Endothelial cell of umbilical vein (primary cell): ENCODE measurements around the gene SCAMP1. TPM values are rescaled to one million over a fixed set of nuclear protein-coding genes. Genes with fewer than 3 reads are reported as not detected.

Experiments used
- BruUV-seq: library from RNA; stranded (reverse); fragments of 400-500 nt; replicated peaks from 2 replicates; lab custom pipeline; 2021; lab: Mats Ljungman, UMichigan
- CTCF ChIA-PET: fragments of 300-600, 350-600 bp; sonication (Branson Sonifier 250); formaldehyde crosslinking; loops from one replicate; lab custom pipeline; 2021; ENCODE audit warnings: antibody characterized with exemption, inconsistent platforms; lab: Charles Lee
- POLR2A ChIA-PET: fragments of 300-600, 350-600 bp; sonication (Branson Sonifier 250); formaldehyde crosslinking; loops from one replicate; lab custom pipeline; 2021; ENCODE audit warnings: antibody characterized with exemption, inconsistent platforms; lab: Charles Lee
- DNase-seq: peaks from one replicate; pipeline ENCODE4 v3.0.0-alpha.2; 2011; ENCODE audit warnings: low read depth, low spot score
- FAIRE-seq: peaks from 2 replicates; lab custom pipeline; 2011; peaks lifted over from hg19 to GRCh38; lab: Jason Lieb, UNC
- H2AFZ ChIP-seq: 2 replicates; pipeline ENCODE4 v1.6.0; 2012; ENCODE audit warnings: low read depth, low read length, control low read depth, inconsistent platforms
- H3K27ac ChIP-seq: 2 replicates; pipeline ENCODE4 v1.5.1; 2011; ENCODE audit warnings: low read depth, mild to moderate bottlenecking, control low read depth, low read length, moderate library complexity; ENCODE audit not compliant: insufficient read depth
- H3K27me3 ChIP-seq, 2 experiments: 2 replicates each; pipeline versions ENCODE4 v1.6.0 to v1.6.1; 2011; ENCODE audit warnings: low read length in 2 of 2, mixed read lengths in 1 of 2; ENCODE audit not compliant: control insufficient read depth in 2 of 2, insufficient read depth in 2 of 2
- H3K36me3 ChIP-seq, 2 experiments: 2 replicates in 1 of 2; 3 replicates in 1 of 2; pipeline ENCODE4 v1.5.1; 2011; ENCODE audit warnings: low read length in 2 of 2, mild to moderate bottlenecking in 1 of 2, moderate library complexity in 1 of 2; ENCODE audit not compliant: control insufficient read depth in 2 of 2, insufficient read depth in 2 of 2; ENCODE audit errors: extremely low read depth in 1 of 2
- H3K4me1 ChIP-seq: 3 replicates; pipeline ENCODE4 v1.5.1; 2011; ENCODE audit warnings: mild to moderate bottlenecking, low read length; ENCODE audit not compliant: control insufficient read depth, insufficient read depth; ENCODE audit errors: extremely low read depth
- H3K4me2 ChIP-seq: 2 replicates; pipeline ENCODE4 v1.6.1; 2011; ENCODE audit warnings: low read length, control low read depth, mixed read lengths; ENCODE audit not compliant: insufficient read depth
- H3K4me3 ChIP-seq, 3 experiments: fragments of 200-600 bp in 1 of 3; sonication (generic), shearing (Covaris generic) in 1 of 3; replicated peaks in 1 of 3; 2 replicates each; pipeline ENCODE4 v1.5.1; 2011 to 2016; ENCODE audit warnings: control low read depth in 3 of 3, low read length in 3 of 3, mild to moderate bottlenecking in 2 of 3, inconsistent platforms in 1 of 3, low read depth in 1 of 3, moderate library complexity in 1 of 3; ENCODE audit not compliant: insufficient read depth in 1 of 3
- H3K79me2 ChIP-seq: 2 replicates; pipeline ENCODE4 v1.6.0; 2012; ENCODE audit warnings: low read length, inconsistent platforms; ENCODE audit not compliant: control insufficient read depth, insufficient read depth
- H3K9ac ChIP-seq: replicated peaks from 2 replicates; pipeline ENCODE3; 2011; ENCODE audit warnings: low read length, control low read depth; ENCODE audit not compliant: insufficient read depth; ENCODE audit errors: extremely low read depth
- H3K9me1 ChIP-seq: replicated peaks from 3 replicates; pipeline ENCODE4 v1.6.0; 2011; ENCODE audit warnings: mild to moderate bottlenecking, low read length; ENCODE audit not compliant: control insufficient read depth, insufficient read depth; ENCODE audit errors: extremely low read depth
- H3K9me3 ChIP-seq: replicated peaks from 2 replicates; pipeline ENCODE4 v1.5.1; 2012; ENCODE audit warnings: low read length, inconsistent platforms; ENCODE audit not compliant: control insufficient read depth, insufficient read depth
- H4K20me1 ChIP-seq: replicated peaks from 2 replicates; pipeline ENCODE3; 2011; ENCODE audit warnings: mild to moderate bottlenecking, low read length; ENCODE audit not compliant: control insufficient read depth, insufficient read depth; ENCODE audit errors: extremely low read depth
- CTCF ChIP-seq, 2 donors: IDR thresholded peaks; 1 replicate in 1 of 2; 2 replicates in 1 of 2; pipeline ENCODE4 v1.5.1; 2011; ENCODE audit warnings: low read length in 2 of 2, mild to moderate bottlenecking in 2 of 2, moderate library complexity in 2 of 2, control low read depth in 1 of 2, inconsistent platforms in 1 of 2, low read depth in 1 of 2; ENCODE audit not compliant: insufficient read depth in 1 of 2; ENCODE audit errors: extremely low read depth in 1 of 2
- EZH2 ChIP-seq: IDR thresholded peaks from 2 replicates; pipeline ENCODE4 v1.6.1; 2012; ENCODE audit warnings: borderline replicate concordance, low read depth, mild to moderate bottlenecking, moderate library complexity, low read length, inconsistent platforms; ENCODE audit not compliant: severe bottlenecking
- FOS ChIP-seq: IDR thresholded peaks from 2 replicates; pipeline ENCODE4 v1.6.1; 2011; ENCODE audit warnings: mild to moderate bottlenecking, low read length, moderate library complexity, borderline replicate concordance; ENCODE audit not compliant: insufficient read depth
- GATA2 ChIP-seq: IDR thresholded peaks from 2 replicates; pipeline ENCODE4 v1.7.0; 2011; ENCODE audit warnings: low read depth, mild to moderate bottlenecking, moderate library complexity, mixed read lengths, low read length; ENCODE audit not compliant: insufficient read length, insufficient read depth
- JUN ChIP-seq: IDR thresholded peaks from 2 replicates; pipeline ENCODE4 v1.6.1; 2011; ENCODE audit warnings: borderline replicate concordance, low read depth; ENCODE audit not compliant: insufficient read length, insufficient read depth
- MAX ChIP-seq: IDR thresholded peaks from 2 replicates; pipeline ENCODE4 v1.6.1; 2011; ENCODE audit not compliant: insufficient read depth, insufficient read length
- MYC ChIP-seq: IDR thresholded peaks from one replicate; pipeline ENCODE4 v1.6.1; 2011; ENCODE audit warnings: mild to moderate bottlenecking, low read depth, low read length
- POLR2A ChIP-seq: IDR thresholded peaks from 2 replicates; pipeline ENCODE4 v1.6.1; 2012; ENCODE audit warnings: low read depth, mild to moderate bottlenecking, control low read depth, low read length
- POLR2AphosphoS5 ChIP-seq: IDR thresholded peaks from 2 replicates; pipeline ENCODE4 v1.6.1; 2012; ENCODE audit warnings: low read depth, mild to moderate bottlenecking, control low read depth, low read length, moderate library complexity; ENCODE audit not compliant: insufficient read depth
- dilution Hi-C: fragments of 300-500 bp; cut with MboI; formaldehyde crosslinking; loops from one replicate; pipeline ENCODE4 v1.15.0; 2019; ENCODE audit warnings: low sequenced_read_pairs; ENCODE audit not compliant: extremely low pct_ligation_motif_present
- intact Hi-C: fragments of 100-400 bp; cut with micrococcal nuclease; formaldehyde crosslinking; loops from one replicate; pipeline ENCODE4 v1.10.0; 2022
- polyA plus RNA-seq, 4 experiments: library from polyadenylated mRNA; depleted of rRNA in 3 of 4; stranded (reverse) in 3 of 4; unstranded in 1 of 4; fragments of >200 nt; gene quantifications; 2 replicates each; pipeline versions ENCODE4 v1.2.1 to v1.2.3, GENCODE V29; 2011 to 2012; ENCODE audit warnings: missing spikeins in 1 of 4
- total RNA-seq: library from RNA; stranded (reverse); gene quantifications from 2 replicates; pipeline ENCODE4 v1.2.3, GENCODE V29; 2021

The SCAMP1 gene
- total and polyA plus RNA-seq, 2 donors (not counting 3 experiments of a cell fraction or from before 2014, with no cell fraction given), result 13.7 to 29.0 TPM

GRCh38 chr5:78369680-78370079, 9.3 kb downstream of the SCAMP1 start:
- CTCF ChIA-PET, result no interaction called here
- no peaks in the 10 kb centered on the region for H3K9me3 ChIP-seq
- FAIRE-seq, result no peak
- TF ChIP-seq MYC (no peak), FOS (no peak), CTCF (IDR thresholded peaks at IDR 0.05; ENCODE audit: extremely low read depth in 1 of 2, insufficient read depth in 1 of 2, low read depth in 1 of 2, low read length in 2 of 2) (no peak), JUN (no peak), POLR2AphosphoS5 (no peak), EZH2 (no peak), MAX (no peak), GATA2 (no peak), POLR2A (no peak)
- intact Hi-C loops, result loop anchor here (10.0 kb wide), 1 partner anchor 615 kb away; the partner anchor contains the start of gene ARSB
- no peak for DNase-seq
- H3K4me1 ChIP-seq, result no peaks in the 10 kb centered on the region
- H3K9ac ChIP-seq, result no peak overlapping the region
- H3K9me1 ChIP-seq, result no peaks in the 10 kb centered on the region
- dilution Hi-C loops, result no loop called here
- POLR2A ChIA-PET, result no interaction called here
- peaks cover 2% of the 10 kb centered on the region for H4K20me1 ChIP-seq
- no TSS peak for BruUV-seq
- no peaks in the 10 kb centered on the region for H3K36me3 ChIP-seq
- H3K79me2 ChIP-seq, result peaks cover 30% of the 10 kb centered on the region
- H3K4me2 ChIP-seq, result no peak overlapping the region
- H2AFZ ChIP-seq, result no peak overlapping the region
- H3K27ac ChIP-seq, result no peak overlapping the region
- H3K4me3 ChIP-seq, result no peak overlapping the region
- H3K27me3 ChIP-seq, result no peaks in the 10 kb centered on the region
